ENCODE data around the gene MAN1C1.

GRCh38 chr1:25617625-25618432 lies 1.2 kb downstream of the MAN1C1 start:
- TF ChIP-seq, protein P1, sequence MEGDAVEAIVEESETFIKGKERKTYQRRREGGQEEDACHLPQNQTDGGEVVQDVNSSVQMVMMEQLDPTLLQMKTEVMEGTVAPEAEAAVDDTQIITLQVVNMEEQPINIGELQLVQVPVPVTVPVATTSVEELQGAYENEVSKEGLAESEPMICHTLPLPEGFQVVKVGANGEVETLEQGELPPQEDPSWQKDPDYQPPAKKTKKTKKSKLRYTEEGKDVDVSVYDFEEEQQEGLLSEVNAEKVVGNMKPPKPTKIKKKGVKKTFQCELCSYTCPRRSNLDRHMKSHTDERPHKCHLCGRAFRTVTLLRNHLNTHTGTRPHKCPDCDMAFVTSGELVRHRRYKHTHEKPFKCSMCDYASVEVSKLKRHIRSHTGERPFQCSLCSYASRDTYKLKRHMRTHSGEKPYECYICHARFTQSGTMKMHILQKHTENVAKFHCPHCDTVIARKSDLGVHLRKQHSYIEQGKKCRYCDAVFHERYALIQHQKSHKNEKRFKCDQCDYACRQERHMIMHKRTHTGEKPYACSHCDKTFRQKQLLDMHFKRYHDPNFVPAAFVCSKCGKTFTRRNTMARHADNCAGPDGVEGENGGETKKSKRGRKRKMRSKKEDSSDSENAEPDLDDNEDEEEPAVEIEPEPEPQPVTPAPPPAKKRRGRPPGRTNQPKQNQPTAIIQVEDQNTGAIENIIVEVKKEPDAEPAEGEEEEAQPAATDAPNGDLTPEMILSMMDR (IDR thresholded peaks at IDR 0.05) = no peak
- no peak for TF ChIP-seq POLR2A (IDR thresholded peaks at IDR 0.05)
